SK-N-MC (cell line): ENCODE data around the gene SP140.

ENCODE experiments used
- EZH2 ChIP-seq: fragments of 200-600 bp; sonication (generic); IDR thresholded peaks from one replicate; pipeline ENCODE4 v1.6.1; 2017; ENCODE audit warnings: antibody characterized with exemption
- POLR2AphosphoS5 ChIP-seq: IDR thresholded peaks from 2 replicates; pipeline ENCODE4 v1.6.1; 2012; ENCODE audit warnings: mild to moderate bottlenecking, low read depth, low read length, borderline replicate concordance

- TF ChIP-seq EZH2 (no peak), POLR2AphosphoS5 (no peak)
These were observed 121.5 kb downstream of the SP140 start for GRCh38 chr2:230346921-230347533.
